Measurements from ENCODE around the gene PARN. TPM values are rescaled to one million over a fixed set of nuclear protein-coding genes. Genes with fewer than 3 reads are reported as not detected.

The PARN gene
- total RNA-seq, 6 experiments from 2014 or later, result 12.1 to 28.0 (median 15.6) TPM

DNA sequence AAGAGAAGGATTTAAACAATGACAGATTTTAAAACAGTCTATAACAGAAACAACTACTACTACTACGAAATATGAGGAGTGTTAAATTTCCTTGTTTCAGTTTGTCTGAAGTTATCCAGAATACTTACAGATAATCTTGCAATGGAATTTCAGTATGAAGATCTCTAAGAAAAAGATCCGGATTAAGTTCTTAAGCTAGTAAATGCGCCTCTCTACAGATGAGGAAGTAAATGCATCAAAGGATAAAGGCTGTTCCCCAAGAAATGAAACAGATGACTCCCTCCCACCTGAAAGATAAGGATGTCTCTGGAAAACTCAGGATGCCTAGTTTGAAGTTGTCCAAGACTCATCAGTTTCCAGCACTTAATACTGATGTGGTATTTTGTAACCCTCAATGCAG is 105.1 kb downstream of the PARN start:
- Histone ChIP-seq H3K36me3 (no peaks in the 10 kb centered on the region), H3K27ac (no peak overlapping the region), H3K4me1 (peaks cover 0 to 25% (median 10%) of the 10 kb centered on the region in 4 donors), H3K4me3 (no peak overlapping the region), H3K27me3 (no peaks in the 10 kb centered on the region), H3K9me3 (no peaks in the 10 kb centered on the region)
- intact Hi-C loops (cut with DNase I), result loop anchor here in 1 of 2 donors (5.0 kb wide), 1 partner anchor 228 kb away; no protein-coding TSS in a partner anchor
- 90% methylated on average over 3 of the region's 3 CpGs for WGBS (ENCODE audit: insufficient coverage, low coverage, low lambda C conversion rate, missing lambda C conversion rate)
- no peak for ATAC-seq
- TF ChIP-seq, protein P1, sequence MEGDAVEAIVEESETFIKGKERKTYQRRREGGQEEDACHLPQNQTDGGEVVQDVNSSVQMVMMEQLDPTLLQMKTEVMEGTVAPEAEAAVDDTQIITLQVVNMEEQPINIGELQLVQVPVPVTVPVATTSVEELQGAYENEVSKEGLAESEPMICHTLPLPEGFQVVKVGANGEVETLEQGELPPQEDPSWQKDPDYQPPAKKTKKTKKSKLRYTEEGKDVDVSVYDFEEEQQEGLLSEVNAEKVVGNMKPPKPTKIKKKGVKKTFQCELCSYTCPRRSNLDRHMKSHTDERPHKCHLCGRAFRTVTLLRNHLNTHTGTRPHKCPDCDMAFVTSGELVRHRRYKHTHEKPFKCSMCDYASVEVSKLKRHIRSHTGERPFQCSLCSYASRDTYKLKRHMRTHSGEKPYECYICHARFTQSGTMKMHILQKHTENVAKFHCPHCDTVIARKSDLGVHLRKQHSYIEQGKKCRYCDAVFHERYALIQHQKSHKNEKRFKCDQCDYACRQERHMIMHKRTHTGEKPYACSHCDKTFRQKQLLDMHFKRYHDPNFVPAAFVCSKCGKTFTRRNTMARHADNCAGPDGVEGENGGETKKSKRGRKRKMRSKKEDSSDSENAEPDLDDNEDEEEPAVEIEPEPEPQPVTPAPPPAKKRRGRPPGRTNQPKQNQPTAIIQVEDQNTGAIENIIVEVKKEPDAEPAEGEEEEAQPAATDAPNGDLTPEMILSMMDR (IDR thresholded peaks at IDR 0.05), result no peak
- no peak for TF ChIP-seq POLR2A (IDR thresholded peaks at IDR 0.05)
- DNase-seq, result no peak

DNA sequence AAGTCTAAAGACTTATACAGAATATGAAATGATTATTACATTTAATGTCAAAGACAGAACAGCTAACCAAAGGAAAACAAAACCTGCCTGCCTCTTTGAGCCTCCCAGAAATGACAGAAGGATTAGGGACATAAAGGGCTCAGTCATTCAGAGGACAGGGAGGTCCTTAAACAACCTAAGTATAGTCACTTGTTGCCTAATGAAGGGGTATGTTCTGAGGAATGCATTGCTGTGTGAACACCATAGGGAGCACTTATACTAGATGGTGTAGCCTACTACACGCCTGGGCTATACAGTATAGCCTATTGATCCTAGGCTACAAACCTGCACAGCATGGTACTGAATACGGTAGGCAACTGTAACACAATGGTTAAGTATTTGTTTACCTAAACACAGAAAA is 106.4 kb downstream of the PARN start:
- WGBS (ENCODE audit: insufficient coverage, low coverage, low lambda C conversion rate, missing lambda C conversion rate), result 100% methylated on average over 2 of the region's 2 CpGs
- Histone ChIP-seq H3K4me1 (peaks cover 0 to 22% (median 8%) of the 10 kb centered on the region in 4 donors), H3K27ac (no peak overlapping the region), H3K4me3 (no peak overlapping the region), H3K36me3 (no peaks in the 10 kb centered on the region), H3K27me3 (no peaks in the 10 kb centered on the region), H3K9me3 (no peaks in the 10 kb centered on the region)
- no peak for TF ChIP-seq POLR2A (IDR thresholded peaks at IDR 0.05)
- TF ChIP-seq, protein P1 (IDR thresholded peaks at IDR 0.05), result no peak
- intact Hi-C loops (cut with DNase I), result no loop called here
- no peak for ATAC-seq
- no peak for DNase-seq

DNA sequence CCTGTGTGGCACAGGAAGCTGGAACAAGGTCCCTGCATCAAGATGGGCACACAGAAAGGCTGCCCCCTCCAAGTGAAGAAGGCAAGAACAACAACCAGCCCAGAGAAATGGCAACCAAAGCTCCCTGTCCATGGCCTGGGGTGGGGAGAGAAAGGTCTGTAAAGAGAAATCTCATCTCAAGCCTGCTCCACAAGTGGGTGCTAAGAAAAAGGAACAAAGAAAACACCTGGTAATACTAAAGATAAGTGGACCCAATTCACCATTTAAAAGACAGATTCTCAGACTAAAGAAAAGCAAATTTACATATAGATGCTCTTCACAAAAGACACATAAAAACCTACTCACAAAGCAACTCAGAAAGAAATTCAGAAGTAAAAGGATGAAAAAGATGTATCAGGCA is 107.4 kb downstream of the PARN start:
- H3K27ac ChIP-seq, result no peak overlapping the region
- TF ChIP-seq POLR2A (IDR thresholded peaks at IDR 0.05), result no peak
- TF ChIP-seq, protein P1 (IDR thresholded peaks at IDR 0.05), result no peak
- no peaks in the 10 kb centered on the region for H3K36me3 ChIP-seq
- no peaks in the 10 kb centered on the region for H3K27me3 ChIP-seq
- no peaks in the 10 kb centered on the region for H3K9me3 ChIP-seq
- ATAC-seq (no peak), DNase-seq (no peak)
- no peak overlapping the region for H3K4me3 ChIP-seq
- peaks cover 0 to 13% (median 4%) of the 10 kb centered on the region in 4 donors for H3K4me1 ChIP-seq
- intact Hi-C loops (cut with DNase I), result no loop called here

DNA sequence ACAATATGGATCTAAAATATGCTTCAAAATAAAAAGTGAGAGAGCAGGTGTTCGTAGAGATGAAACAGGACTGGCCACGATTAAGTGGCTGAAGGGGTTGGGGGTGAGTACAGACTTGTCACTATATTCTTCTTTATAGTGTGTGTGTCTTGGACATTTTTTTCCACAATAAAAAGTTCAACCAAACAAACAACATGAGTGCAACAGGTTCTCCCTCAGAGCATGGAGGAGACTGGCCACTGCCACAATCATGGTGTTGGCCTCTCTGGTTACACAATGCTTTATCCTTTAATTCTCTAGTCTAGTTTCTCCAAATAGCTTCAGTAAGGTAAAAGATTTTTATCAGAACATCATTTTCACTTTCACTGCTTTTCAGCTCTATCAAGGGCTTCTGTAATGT is 109.3 kb downstream of the PARN start:
- H3K27me3 ChIP-seq, result no peaks in the 10 kb centered on the region
- H3K9me3 ChIP-seq, result no peaks in the 10 kb centered on the region
- intact Hi-C loops (cut with DNase I), result no loop called here
- DNase-seq (no peak), ATAC-seq (no peak)
- TF ChIP-seq, protein P1 (IDR thresholded peaks at IDR 0.05), result no peak
- no peak for TF ChIP-seq POLR2A (IDR thresholded peaks at IDR 0.05)
- H3K4me3 ChIP-seq, result no peak overlapping the region
- H3K4me1 ChIP-seq, result no peaks in the 10 kb centered on the region
- no peaks in the 10 kb centered on the region for H3K36me3 ChIP-seq
- WGBS (ENCODE audit: insufficient coverage, low coverage, low lambda C conversion rate, missing lambda C conversion rate), result 100% methylated on average over 2 of the region's 2 CpGs
- H3K27ac ChIP-seq, result no peak overlapping the region

DNA sequence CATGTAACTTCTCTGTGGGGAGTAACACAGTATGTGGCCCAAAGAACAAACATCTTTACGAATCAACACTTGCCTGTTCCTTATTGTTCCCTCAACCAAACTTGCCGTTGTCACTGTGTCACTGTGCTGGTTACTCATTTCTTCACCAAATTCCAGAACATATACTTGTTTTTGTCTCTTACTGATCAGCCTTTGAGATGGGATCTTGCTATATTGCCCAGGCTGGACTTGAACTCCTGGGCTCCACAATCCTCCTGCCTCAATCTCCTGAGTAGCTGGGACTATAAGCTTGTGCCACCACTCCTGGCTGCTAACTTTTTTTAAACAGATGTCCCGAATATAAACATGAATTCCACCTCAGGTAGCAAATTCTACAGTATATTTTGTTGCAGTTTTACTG is 115.1 kb downstream of the PARN start:
- TF ChIP-seq, protein P1 (IDR thresholded peaks at IDR 0.05), result no peak
- no peak for TF ChIP-seq POLR2A (IDR thresholded peaks at IDR 0.05)
- 95% methylated on average over 3 of the region's 3 CpGs for WGBS (ENCODE audit: insufficient coverage, low coverage, low lambda C conversion rate, missing lambda C conversion rate)
- no peak for ATAC-seq
- intact Hi-C loops (cut with DNase I), result no loop called here
- Histone ChIP-seq H3K4me3 (no peak overlapping the region), H3K36me3 (no peaks in the 10 kb centered on the region), H3K4me1 (peaks cover 0 to 17% (median 7%) of the 10 kb centered on the region in 4 donors), H3K27me3 (no peaks in the 10 kb centered on the region), H3K9me3 (no peaks in the 10 kb centered on the region), H3K27ac (no peak overlapping the region)
- no peak for DNase-seq

Data from right lobe of liver (tissue), 6 donors.